K562 (cell line): ENCODE data around the gene WWOX. TPM values are rescaled to one million over a fixed set of nuclear protein-coding genes. Genes with fewer than 3 reads are reported as not detected.

ENCODE experiments used
- ARID1B ChIP-seq: fragments of 450-650 bp; IDR thresholded peaks from 2 replicates; pipeline ENCODE4 v1.6.1; 2016; ENCODE audit warnings: antibody characterized with exemption, mild to moderate bottlenecking, inconsistent platforms
- ATF1 ChIP-seq, 2 experiments: fragments of 450-650 bp in 1 of 2; IDR thresholded peaks; 2 replicates each; pipeline ENCODE4 v1.6.1; 2016; ENCODE audit warnings: missing compliant biosample characterization in 1 of 2, missing genetic modification characterization in 1 of 2
- ATF7 ChIP-seq: fragments of 450-650 bp; IDR thresholded peaks from 2 replicates; pipeline ENCODE4 v1.7.1; 2014; ENCODE audit warnings: mild to moderate bottlenecking, moderate library complexity
- BRCA1 ChIP-seq, 2 experiments: fragments of 450-650 bp in 1 of 2; sonication (generic) in 1 of 2; formaldehyde crosslinking in 1 of 2; IDR thresholded peaks; 2 replicates each; pipeline versions ENCODE4 v1.5.0 to v1.6.1; 2017 to 2020; ENCODE audit warnings: mild to moderate bottlenecking in 1 of 2, missing genetic modification reagents in 1 of 2
- CHAMP1 ChIP-seq: fragments of 450-650 bp; IDR thresholded peaks from 2 replicates; pipeline ENCODE4 v1.6.1; 2016; ENCODE audit warnings: mild to moderate bottlenecking
- DEAF1 ChIP-seq: fragments of 450-650 bp; formaldehyde crosslinking; IDR thresholded peaks from 2 replicates; pipeline ENCODE4 v1.4.0; 2020; ENCODE audit warnings: mild to moderate bottlenecking, moderate library complexity
- MAFF ChIP-seq: IDR thresholded peaks from 2 replicates; pipeline ENCODE4 v1.6.1; 2012; ENCODE audit warnings: low read length, improper control_type of control experiment
- NCOA6 ChIP-seq: fragments of 450-650 bp; IDR thresholded peaks from 2 replicates; pipeline ENCODE4 v1.6.1; 2017; ENCODE audit warnings: mild to moderate bottlenecking
- NKRF ChIP-seq: fragments of 450-650 bp; IDR thresholded peaks from 2 replicates; pipeline ENCODE4 v1.6.1; 2016; ENCODE audit warnings: borderline replicate concordance
- RAD21 ChIP-seq, 2 experiments: fragments of 250-450 bp in 1 of 2; fragments of 450-650 bp in 1 of 2; sonication (Bioruptor Pico) in 1 of 2; formaldehyde crosslinking in 1 of 2; IDR thresholded peaks in 1 of 2; conservative IDR thresholded peaks in 1 of 2; 2 replicates each; pipeline versions ENCODE4 v1.4.0 to v1.8.0; 2020 to 2022; ENCODE audit warnings: mild to moderate bottlenecking in 2 of 2, moderate library complexity in 1 of 2
- RCOR1 ChIP-seq, 2 experiments: IDR thresholded peaks; 2 replicates each; pipeline ENCODE4 v1.6.1; 2012; ENCODE audit warnings: low read depth in 2 of 2, low read length in 2 of 2, borderline replicate concordance in 1 of 2, improper control_type of control experiment in 1 of 2
- SREBF1 ChIP-seq: fragments of 150-350 bp; IDR thresholded peaks from 2 replicates; pipeline ENCODE4 v1.6.1; 2014; ENCODE audit warnings: antibody characterized with exemption, low read depth, low read length, borderline replicate concordance
- ZFX ChIP-seq: sonication (generic); formaldehyde crosslinking; IDR thresholded peaks from 2 replicates; pipeline ENCODE4 v1.8.0; 2022; ENCODE audit warnings: mild to moderate bottlenecking, missing genetic modification reagents, moderate library complexity
- ZNF134 ChIP-seq: fragments of 250-450 bp; sonication (Bioruptor Pico); conservative IDR thresholded peaks from 2 replicates; pipeline ENCODE4 v1.4.0; 2020
- ZNF184 ChIP-seq: sonication (generic); formaldehyde crosslinking; IDR thresholded peaks from 2 replicates; pipeline ENCODE4 v1.5.0; 2020; ENCODE audit warnings: missing genetic modification reagents
- polyA plus RNA-seq, 8 experiments: library from polyadenylated mRNA; depleted of rRNA in 4 of 8; stranded (reverse) in 5 of 8; unstranded in 3 of 8; fragments of >200 nt; fragmentation: Nextera tagmentation in 2 of 8; fragmentation: Illumina TruSeq in 1 of 8; extraction: Ambion mirVana in 2 of 8; extraction: Trizol in 1 of 8; gene quantifications; 2 replicates each; pipeline versions ENCODE4 v1.2.1 to v1.2.3, GENCODE V29; 2011 to 2014; ENCODE audit warnings: inconsistent platforms in 1 of 8, missing spikeins in 1 of 8
- total RNA-seq, 7 experiments: library from RNA; depleted of rRNA in 6 of 7; stranded (reverse); fragments of >200 nt in 6 of 7; fragmentation: Illumina TruSeq in 2 of 7; extraction: Trizol in 2 of 7; gene quantifications; 2 replicates each; pipeline versions ENCODE4 v1.2.1 to v1.2.3, GENCODE V29; 2011 to 2021; ENCODE audit warnings: low replicate concordance in 1 of 7
- TF ChIP-seq, protein P1 (sequence below): sonication (generic); formaldehyde crosslinking; IDR thresholded peaks from 2 replicates; pipeline ENCODE4 v1.8.1; 2023; ENCODE audit warnings: mild to moderate bottlenecking, missing genetic modification reagents
- TF ChIP-seq, protein P2 (sequence below): sonication (generic); formaldehyde crosslinking; IDR thresholded peaks from 2 replicates; pipeline ENCODE4 v1.8.0; 2022; ENCODE audit warnings: mild to moderate bottlenecking, missing genetic modification reagents

The WWOX gene
- total and polyA plus RNA-seq, 9 of the 15 experiments (the other 6 are each of a cell fraction or from before 2014, with no cell fraction given) = 1.6 to 22.7 (median 8.1) TPM

- TF ChIP-seq BRCA1 (IDR thresholded peaks at IDR 0.05) (no peak), BRCA1 (CRISPR knock-in tag; IDR thresholded peaks at IDR 0.05) (no peak), ZNF134 (no peak), ZNF184 (CRISPR knock-in tag) (no peak), RCOR1 (IDR thresholded peaks at IDR 0.05; ENCODE audit: borderline replicate concordance in 1 of 2, low read depth in 2 of 2, low read length in 2 of 2) (no peak), CHAMP1 (no peak), RAD21 (CRISPR knock-in tag; conservative IDR thresholded peaks at IDR 0.05 in 1 of 2, IDR thresholded peaks at IDR 0.05 in 1 of 2) (peak; percentile 56 to 60), ZFX (CRISPR knock-in tag) (no peak), ARID1B (0 out of 2 replicates have a peak, but pooled peaks have one; percentile 10), ATF7 (no peak), ATF1 (CRISPR knock-in tag; IDR thresholded peaks at IDR 0.05) (no peak), ATF1 (tag; IDR thresholded peaks at IDR 0.05) (no peak), DEAF1 (0 out of 2 replicates have a peak, but pooled peaks have one; percentile 20), SREBF1 (no peak), NCOA6 (no peak), MAFF (no peak), NKRF (no peak)
- TF ChIP-seq, protein P1, sequence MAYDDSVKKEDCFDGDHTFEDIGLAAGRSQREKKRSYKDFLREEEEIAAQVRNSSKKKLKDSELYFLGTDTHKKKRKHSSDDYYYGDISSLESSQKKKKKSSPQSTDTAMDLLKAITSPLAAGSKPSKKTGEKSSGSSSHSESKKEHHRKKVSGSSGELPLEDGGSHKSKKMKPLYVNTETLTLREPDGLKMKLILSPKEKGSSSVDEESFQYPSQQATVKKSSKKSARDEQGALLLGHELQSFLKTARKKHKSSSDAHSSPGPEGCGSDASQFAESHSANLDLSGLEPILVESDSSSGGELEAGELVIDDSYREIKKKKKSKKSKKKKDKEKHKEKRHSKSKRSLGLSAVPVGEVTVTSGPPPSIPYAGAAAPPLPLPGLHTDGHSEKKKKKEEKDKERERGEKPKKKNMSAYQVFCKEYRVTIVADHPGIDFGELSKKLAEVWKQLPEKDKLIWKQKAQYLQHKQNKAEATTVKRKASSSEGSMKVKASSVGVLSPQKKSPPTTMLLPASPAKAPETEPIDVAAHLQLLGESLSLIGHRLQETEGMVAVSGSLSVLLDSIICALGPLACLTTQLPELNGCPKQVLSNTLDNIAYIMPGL = no peak
- TF ChIP-seq, protein P2, sequence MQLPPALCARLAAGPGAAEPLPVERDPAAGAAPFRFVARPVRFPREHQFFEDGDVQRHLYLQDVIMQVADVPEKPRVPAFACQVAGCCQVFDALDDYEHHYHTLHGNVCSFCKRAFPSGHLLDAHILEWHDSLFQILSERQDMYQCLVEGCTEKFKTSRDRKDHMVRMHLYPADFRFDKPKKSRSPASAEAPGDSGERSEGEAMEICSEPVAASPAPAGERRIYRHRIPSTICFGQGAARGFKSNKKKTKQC (CRISPR knock-in tag) = no peak
Observed at GRCh38 chr16:78122774-78123315, 23.4 kb downstream of the WWOX start (continued).
